SK-N-SH treated with all-trans-retinoic acid at 6 μM for 48 hours (cell line): ENCODE measurements around the gene CNTN4.

Source experiments
- GLIS3 ChIP-seq: fragments of 250-450 bp; sonication (Bioruptor Pico); IDR thresholded peaks from 2 replicates; pipeline ENCODE4 v1.5.0; 2020; ENCODE audit warnings: mild to moderate bottlenecking, moderate library complexity
- TOX ChIP-seq: fragments of 250-450 bp; sonication (Bioruptor Pico); IDR thresholded peaks from 2 replicates; pipeline ENCODE4 v1.8.0; 2021; ENCODE audit warnings: mild to moderate bottlenecking, moderate library complexity, borderline replicate concordance
- ZFP3 ChIP-seq: fragments of 250-450 bp; sonication (Bioruptor Pico); IDR thresholded peaks from 2 replicates; pipeline ENCODE4 v1.5.0; 2020; ENCODE audit warnings: mild to moderate bottlenecking, moderate library complexity
- ZNF70 ChIP-seq: fragments of 450-650 bp; formaldehyde crosslinking; IDR thresholded peaks from 2 replicates; pipeline ENCODE4 v1.5.0; 2020; ENCODE audit warnings: mild to moderate bottlenecking, moderate library complexity
- ZNF8 ChIP-seq: fragments of 450-650 bp; formaldehyde crosslinking; IDR thresholded peaks from 2 replicates; pipeline ENCODE4 v1.5.0; 2020; ENCODE audit warnings: mild to moderate bottlenecking, moderate library complexity

GRCh38 chr3:2940062-2940461 is 841.4 kb downstream of the CNTN4 start:
- TF ChIP-seq ZNF70 (CRISPR knock-in tag), result no peak
- TF ChIP-seq GLIS3 (CRISPR knock-in tag), result no peak
- no peak for TF ChIP-seq ZNF8 (CRISPR knock-in tag)
- no peak for TF ChIP-seq ZFP3
- TF ChIP-seq TOX (CRISPR knock-in tag), result no peak
